HG03103 (cell line): ENCODE results near the gene ISCA1.
"Not testable (repeated sequence)": the region's sequence is repeated elsewhere in the genome, so short reads cannot be mapped to it uniquely, and the experiment has no call there.

Experiments used
- ATAC-seq: cut with Tn5 transposase; IDR thresholded peaks from one replicate; pipeline ENCODE4 v1.9.1; 2021; ENCODE audit warnings: low read depth; ENCODE audit not compliant: unreplicated experiment

The ISCA1 gene

DNA sequence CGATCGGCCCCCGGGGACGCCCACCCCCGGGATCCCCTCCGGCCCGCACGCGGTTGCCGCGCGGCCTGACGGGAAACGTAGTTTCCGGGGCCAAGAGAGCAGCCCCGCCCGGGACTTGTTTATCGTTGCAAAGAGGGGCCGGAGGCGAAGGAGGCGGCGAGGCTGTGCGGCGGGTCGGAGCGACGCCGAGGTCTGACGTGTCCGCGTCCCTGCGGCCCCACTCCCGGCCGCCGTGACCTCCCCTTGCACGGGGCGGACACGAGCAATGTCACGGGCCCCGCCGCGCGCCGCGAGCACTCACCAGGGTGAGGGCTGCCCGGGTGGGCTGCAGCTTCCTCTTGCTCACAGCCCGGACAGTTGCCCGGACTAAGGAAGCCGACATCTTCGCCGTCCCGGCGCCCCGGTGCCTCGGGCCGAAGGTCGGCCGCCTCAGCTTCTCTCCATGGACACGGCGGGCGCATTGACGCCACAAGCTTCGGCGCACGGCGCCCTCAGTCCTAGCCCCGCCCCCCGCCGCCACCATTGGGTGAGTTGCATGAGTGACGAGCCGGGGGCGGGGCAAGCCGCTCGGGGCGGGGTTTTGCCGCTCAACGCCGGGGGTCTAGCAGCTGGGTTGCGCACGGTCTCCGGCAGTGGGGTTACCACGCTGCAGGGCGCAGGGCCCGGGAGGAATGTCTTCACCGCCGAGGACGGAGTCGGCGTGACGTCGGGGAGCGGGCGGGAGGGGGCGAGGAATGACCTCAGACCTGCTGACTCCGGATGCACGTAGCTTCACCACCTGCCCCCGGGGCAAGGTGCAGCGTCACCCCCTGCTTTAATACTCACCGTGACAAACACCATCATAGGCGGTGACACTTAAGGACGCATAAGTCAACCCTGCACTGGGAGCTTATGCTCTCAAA is at the start of gene ISCA1:
ISCA1 (minus strand) TSS at position 462 of the 902 bp plus-strand sequence; CDS start at position 382, 80 bp downstream.
- peak; percentile 72 for ATAC-seq

DNA sequence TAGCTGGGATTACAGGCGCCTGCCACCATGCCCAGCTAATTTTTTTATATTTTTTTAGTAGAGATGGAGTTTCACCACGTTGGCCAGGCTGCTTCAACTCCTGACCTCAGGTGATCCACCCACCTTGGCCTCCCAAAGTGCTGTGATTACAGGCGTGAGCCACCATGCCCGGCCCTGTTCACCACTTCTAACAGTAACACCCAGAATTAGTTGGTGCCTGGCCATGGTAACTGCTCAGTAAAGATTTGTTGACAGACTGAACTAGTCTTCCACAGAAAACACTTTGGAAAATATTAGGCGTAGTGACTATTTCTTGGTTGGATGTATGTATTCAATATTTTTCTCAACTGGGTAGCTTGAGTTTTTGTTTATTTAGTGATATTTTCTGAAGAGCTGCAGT is 47.8 kb upstream of the ISCA1 start:
- no peak for ATAC-seq

DNA sequence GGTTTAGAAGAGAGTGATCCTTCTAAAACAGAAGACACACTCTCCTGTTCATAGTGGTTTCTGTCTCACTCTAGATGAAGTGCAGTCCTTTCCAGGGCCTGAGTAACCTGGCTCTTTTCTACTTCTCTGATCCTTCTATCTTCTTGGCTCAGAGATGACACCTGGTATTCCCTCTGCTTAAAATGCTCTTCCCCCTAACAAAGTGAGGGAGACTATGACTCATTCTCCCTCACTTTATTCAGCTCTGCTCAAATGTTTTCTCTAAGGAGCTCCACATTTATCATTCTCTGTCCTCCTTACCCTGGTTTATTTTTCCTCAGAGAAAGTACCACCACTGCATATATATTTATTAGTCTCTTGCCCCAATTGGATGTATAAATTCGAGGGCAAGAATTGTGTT is 47.3 kb upstream of the ISCA1 start:
- ATAC-seq: no peak

DNA sequence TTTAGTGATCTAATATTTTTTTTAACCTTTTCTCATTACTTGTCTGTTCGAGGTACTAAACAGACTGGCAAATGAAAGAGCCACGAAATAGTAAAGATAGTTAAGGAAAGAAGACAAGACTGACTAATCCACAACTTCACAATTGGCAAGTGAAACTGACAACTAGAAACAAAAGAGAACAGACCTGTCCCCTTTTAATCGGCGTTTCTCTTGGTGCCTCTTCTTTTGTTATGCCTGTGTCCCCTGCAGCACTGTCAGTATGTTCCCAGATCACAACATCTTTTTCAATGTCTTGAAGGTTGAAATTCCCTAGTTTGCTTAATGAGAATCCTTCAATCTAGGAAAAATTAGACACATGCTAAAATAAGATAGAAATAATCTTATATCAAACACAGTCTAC is 45.8 kb upstream of the ISCA1 start:
- ATAC-seq: no peak

DNA sequence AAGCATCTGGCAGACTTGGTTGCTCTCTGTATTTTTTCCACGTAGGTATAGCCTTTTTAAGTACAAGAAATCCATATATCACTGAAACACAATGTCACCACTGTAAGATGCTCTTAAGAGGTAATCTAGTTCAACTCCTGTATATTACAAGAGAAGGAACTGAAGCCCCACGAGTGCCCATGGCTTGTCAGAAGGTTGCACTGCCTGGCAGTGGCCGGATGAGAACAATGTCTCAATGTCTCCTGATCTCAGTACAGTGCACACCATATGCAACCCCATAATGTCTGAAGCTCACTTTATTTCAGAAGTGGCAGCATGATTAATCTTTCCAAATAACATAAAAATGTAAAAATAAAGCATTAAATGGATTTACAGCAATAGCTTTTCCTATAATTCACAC is 44.2 kb upstream of the ISCA1 start:
- ATAC-seq: no peak

DNA sequence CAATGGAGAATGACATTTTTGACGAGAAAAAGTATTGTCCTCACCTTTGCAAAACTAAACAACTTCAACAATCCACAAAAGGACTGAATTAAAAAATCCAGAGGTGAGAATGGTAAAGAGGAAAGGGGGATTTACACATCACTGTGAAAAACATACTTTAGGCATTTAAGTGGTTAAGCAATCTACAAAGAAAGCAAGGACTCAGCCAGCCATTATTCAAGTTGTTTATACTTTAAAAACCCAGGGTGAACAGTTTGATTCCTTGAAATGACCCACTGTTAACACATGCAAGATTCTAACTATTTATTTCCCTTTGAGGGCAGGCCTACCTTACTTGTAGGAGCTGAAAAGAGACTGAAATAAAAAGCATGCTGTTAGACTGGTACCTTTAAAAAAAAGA is 42.6 kb upstream of the ISCA1 start:
- ATAC-seq: no peak

DNA sequence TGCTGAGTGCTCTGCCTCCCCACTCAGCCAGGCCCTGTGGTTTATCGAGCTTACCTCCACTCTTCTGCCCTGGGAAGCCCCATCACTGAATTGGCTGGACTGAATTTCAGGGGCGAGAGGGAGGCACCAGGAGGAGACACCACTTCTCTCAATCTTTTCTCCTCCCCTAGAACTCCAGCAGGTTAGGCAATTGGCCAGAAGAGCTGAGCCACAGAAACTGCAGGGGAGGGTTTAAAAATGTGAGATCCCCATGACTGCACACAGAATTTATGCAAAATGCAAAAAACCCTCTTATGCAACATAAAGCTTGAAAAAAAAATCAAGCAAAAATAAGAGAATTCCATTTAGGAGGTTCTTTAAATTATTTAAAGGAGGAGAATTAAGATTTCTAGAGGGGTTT is 42.0 kb upstream of the ISCA1 start:
- peak; percentile 65 for ATAC-seq

DNA sequence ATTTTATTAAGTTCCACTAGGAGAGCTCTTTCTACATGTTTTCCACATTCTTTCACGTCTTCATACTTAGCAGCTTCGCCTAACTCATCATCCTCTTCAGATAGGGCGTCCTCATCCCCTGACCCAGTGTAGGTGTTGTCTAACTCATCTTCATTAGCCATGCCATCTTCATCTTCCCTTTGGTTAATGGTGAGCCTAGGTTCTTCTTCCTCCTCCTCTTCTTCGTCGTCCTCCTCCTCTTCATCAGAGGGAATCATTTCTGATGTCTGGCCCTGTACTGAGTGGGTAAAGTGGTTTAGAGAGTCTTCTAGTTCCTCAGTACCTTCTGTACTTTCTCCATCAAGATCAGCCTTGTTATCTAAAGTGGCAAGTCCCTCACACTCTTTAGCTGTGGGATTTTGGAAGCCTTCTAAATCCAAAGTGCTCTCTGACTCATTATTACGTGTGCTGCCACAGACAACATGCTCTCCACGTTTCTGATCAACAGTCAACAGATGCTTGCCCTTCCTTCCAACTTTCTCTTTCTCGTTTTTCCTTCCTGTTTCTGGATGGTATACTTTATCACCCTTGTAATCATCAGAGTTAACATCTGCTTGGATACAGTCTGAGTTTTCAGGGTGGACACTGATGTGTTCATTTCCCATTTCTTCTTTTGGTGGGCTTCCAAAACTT is 40.8 kb upstream of the ISCA1 start:
- no peak for ATAC-seq

DNA sequence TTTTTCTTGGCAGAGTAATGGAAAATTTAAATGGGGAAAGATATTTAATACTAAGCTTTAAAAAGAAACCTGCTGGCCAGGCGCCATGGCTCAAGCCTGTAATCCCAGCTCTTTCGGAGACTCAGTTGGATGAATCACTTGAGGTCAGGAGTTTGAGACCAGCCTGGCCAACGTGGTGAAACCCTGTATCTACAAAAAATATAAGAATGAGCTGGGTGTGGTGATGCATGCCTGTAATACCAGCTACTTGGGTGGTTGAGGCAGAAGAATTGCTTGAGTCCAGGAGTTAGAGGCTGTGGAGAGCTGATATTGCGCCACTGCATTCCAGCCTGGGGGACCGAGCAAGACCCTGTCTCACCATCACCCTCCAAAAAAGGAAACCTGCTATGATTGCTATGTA is 39.0 kb upstream of the ISCA1 start:
- ATAC-seq: no peak

DNA sequence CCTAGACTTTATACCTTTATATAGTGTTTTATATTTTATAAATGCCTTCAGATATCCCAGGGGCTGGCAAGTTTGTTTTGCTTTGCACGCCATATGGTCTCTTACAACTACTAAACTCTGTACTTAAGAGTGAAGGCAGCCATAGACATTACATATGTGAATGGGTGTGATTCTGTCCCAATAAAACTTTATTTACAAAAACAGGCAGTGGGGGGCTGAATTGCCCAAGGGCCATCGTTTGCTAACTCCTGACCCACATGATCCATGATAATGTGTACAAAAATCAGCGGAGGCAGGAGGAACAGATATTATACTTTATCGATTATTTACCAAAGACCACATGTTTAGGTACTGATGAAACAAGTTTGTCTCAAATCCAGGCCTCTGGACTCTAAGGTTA is 35.8 kb upstream of the ISCA1 start:
- no peak for ATAC-seq

DNA sequence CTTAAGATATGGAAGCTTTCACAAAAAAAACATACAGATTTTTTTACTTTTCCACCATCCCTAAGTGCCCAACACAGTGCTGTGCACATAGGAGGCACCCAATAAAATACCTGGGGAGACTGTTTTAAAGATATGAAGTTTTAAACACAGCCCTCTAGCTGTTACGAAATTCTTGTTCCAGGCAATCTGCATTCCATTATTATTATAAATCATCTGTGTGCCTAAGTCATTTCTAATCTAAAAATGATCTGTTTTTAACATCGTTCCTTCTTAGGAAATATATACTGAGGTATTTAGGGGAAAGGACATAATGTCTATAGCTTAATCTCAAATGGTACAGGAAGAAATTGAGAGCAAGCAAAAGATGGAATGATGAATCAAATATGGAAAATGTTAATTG is 32.7 kb upstream of the ISCA1 start:
- ATAC-seq: no peak

DNA sequence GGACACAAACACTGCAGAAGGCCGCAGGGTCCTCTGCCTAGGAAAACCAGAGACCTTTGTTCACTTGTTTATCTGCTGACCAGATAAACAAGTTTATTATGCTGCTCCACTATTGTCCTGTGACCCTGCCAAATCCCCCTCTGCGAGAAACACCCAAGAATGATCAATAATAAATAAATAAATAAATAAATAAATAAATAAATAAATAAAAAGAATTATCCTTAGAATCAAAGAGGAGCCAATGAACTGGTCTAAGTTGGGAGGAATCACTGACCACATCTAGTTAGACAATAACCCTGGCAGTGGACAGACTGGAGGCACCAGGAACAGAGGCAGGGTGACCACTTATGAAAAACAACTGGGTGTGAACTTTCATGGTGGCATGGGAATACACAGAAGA is 30.6 kb upstream of the ISCA1 start:
- ATAC-seq: not testable (repeated sequence)

DNA sequence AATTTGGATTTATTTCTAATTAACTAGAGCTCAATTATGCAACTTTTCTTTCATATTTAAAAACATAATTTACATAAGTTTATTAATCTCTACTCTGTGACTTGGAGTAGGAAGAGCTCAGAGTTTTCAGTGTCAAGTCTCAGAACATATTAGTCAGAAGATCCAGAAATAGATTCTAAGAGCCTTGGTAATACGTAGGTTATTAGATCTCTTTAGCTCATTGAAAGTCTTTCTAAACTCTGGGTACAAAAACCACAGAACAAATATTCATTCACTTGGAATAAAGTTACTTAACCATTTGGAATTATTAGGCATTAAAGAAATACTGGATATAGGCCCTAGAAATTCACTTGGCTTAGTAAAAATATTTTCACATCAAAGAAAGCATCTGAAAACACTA is 26.3 kb upstream of the ISCA1 start:
- no peak for ATAC-seq

DNA sequence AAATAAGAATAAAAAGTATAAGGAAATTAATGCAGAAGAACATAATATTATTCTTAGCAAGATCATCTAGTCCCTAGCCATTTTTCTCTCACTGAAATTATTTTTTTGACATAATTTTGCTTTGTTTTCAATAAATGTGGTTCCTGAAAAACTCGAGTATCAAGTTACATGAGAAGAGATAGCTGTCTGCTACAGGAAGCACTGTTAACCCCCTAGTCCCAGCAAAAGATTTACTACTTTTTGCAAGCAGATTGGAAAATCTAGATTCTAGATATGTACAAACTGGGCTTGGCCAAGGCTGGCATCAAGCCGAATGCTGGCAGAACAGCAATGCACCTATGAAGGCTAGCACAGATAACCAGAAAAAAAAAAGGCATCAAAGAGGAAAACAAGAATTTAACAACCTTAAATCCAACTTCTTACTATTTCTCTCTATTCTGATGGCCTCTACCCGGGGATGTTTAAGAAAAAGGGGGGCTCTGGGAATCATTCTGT is 21.9 kb upstream of the ISCA1 start:
- ATAC-seq: no peak

DNA sequence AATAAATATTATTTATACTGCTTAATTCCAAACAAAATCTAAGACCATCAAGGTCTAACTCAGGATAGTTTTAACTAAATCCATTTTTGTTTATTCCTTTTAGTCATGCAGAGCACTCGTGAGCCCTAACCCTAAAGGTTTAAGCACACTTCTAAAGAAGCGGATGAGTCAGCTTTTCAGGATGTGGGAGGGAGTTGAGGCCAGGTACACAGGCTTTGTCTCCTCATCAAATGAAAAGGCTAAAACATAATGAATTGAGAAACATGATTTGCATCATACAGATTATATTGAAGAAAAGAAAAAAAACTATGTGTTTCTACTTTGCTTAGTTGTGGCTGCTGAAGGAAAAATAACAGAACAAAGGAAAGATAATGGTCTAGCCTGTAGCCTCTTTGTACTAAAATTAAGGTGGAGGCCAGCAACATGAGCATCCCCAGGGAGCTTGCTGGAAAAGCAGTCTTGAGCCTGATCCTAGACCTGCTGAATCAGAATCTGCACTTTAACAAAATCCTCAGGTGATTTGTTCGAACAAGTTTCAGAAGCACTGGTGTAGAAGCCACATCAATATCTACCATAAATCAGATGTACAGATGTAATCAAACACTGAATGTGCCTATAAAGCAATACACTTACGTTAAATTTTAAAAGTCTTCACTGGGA is 21.1 kb upstream of the ISCA1 start:
- no peak for ATAC-seq

DNA sequence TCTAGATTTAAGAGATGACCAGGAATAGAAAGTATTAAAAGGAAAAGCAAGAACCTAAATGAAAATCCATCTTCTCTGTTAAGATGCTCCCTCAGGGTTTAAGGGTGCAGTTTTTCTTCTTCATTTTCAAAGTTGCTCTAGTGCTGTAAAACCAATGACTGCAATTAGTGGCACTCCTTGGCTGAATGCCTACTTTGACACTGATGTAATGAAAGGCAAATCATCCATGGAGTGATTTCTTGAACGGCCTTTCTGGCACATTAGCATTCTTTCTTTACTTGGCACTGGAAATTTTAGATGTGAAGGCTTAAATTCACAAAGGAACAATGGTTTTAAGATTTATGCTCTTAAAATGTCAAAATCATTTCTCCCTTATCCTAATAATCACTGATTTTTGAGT is 19.3 kb upstream of the ISCA1 start:
- ATAC-seq: no peak

DNA sequence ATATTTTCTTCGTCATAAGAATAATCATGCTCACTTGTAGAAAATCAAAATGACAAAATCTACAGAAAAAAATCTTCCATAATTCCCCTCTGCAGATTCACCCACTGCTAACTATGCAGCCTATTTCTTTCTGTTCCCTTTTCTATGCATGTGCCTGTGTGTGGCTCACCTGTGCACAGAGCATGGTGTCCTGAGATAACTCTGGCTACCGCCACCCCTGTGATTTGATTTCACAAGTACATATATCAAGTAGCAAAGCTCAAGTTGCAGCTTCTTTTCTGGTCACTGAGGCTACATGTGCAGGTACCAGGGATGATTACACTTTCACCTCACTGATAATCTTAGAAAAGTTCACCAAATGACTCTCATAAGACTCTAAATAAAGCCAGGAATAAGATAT is 18.4 kb upstream of the ISCA1 start:
- no peak for ATAC-seq

DNA sequence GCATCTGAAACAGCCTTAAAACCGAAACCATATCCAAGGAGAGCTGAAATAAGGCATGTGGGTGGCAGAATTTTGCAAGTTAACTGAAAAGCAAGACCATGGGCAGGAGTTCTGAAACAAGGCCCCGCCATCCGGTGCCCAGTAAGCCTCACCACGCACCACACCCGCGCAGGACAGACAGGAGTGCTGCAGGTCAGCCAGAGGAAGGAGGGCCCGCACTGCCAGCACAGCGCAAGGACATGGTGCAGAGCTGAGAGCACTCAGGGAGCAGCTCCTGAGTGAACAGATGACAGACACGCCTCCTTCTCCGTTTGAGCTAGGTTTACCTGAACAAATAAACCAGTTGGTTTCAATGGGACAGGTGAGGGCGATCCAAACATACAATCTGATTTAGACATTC is 16.5 kb upstream of the ISCA1 start:
- no peak for ATAC-seq

DNA sequence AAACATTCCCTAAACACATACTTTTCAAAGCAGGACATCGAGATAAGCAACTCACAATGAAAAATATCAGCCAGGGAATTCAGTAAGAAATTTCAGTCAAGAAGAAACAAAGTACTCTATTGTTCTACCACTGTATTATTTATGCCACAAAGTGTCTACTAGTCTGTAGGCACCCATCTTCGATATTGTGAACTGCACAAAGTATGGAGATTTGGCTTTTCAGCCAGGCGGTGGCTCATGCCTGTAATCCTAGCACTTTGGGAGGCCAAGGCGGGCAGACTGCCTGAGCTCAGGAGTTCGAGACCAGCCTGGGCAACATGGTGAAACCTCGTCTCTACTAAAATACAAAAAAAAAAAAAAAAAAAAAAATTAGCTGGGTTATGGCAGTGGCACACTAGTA is 8.0 kb upstream of the ISCA1 start:
- ATAC-seq: not testable (repeated sequence)

DNA sequence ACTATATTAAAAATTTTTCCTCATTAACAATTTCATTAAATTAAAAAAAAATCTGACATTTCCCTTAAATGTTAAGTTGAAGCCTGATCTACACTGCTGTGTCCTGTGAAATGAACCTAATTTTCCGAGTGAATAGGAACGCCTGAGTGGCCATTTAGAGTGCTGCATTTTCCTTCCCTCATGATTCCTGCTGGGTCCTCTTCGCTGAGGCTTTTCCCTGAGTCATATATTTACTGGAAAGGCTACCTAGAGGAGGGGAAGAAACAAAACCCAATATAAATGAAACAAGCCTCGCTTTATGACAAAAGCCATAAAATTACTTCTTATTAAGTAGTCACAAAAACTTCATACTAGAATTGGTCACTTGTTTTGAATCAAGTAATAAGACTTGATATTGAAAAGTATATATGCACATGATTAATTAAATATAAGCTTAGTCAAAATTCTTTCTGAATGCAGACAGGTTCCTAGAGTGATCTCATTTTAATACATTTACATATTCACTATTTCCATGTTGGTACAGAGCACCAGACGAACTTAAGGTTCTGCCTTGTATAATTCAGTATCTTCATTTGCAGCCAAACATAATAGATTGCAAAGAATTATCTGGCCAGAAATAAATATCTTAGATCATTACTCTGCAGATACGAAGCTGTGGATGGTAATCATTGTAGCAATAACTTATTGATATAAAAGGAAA is 6.3 kb upstream of the ISCA1 start:
- no peak for ATAC-seq

DNA sequence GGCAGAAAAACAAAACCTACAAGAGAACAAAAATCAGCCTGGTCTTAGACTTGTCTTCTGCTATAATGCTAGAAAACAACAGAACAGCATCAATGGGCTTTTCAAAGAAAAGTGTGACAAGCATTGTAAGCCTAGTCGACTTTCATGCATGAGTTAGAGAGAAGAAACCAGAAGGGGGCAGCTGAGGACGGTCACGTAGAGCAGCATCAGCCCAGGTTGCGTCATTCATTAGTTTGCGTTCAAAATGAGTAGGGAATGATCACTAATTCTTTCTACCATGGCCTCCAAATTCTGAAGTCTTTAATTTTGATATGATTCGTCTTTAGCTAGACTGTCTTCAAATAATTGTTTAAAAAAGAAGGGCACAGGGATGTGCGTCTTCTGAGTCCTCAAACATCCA is 4.7 kb upstream of the ISCA1 start:
- no peak for ATAC-seq
